B cell (primary cell): ENCODE data around the gene TCF7L2. TPM values are rescaled to one million over a fixed set of nuclear protein-coding genes. Genes with fewer than 3 reads are reported as not detected.

Experiments
- ATAC-seq: fragments of 200-7000 bp; cut with Tn5 transposase; one replicate; pipeline ENCODE4 v1.10.0; 2021; ENCODE audit warnings: low read depth, mild to moderate bottlenecking, moderate number of reproducible peaks, moderate library complexity
- CTCF ChIA-PET: fragments of 350-600 bp; sonication (Branson Sonifier 250); formaldehyde crosslinking; loops from one replicate; lab custom pipeline; 2021; ENCODE audit warnings: antibody characterized with exemption, inconsistent platforms; lab: Charles Lee
- POLR2A ChIA-PET: fragments of 350-600 bp; sonication (Branson Sonifier 250); formaldehyde crosslinking; loops from one replicate; lab custom pipeline; 2021; ENCODE audit warnings: antibody characterized with exemption; lab: Charles Lee
- DNase-seq: peaks from one replicate; pipeline ENCODE4 v3.0.0; 2013
- H2AFZ ChIP-seq: 2 replicates; pipeline ENCODE4 v1.6.1; 2012; ENCODE audit warnings: mild to moderate bottlenecking, low read depth, low read length; ENCODE audit not compliant: insufficient read depth, poor library complexity, severe bottlenecking
- H3K27ac ChIP-seq, 2 donors: 1 replicate in 1 of 2; 2 replicates in 1 of 2; pipeline ENCODE4 v1.5.1; 2012 to 2013; ENCODE audit warnings: low read length in 2 of 2, mild to moderate bottlenecking in 2 of 2, moderate library complexity in 1 of 2
- H3K27me3 ChIP-seq, 4 experiments: fragments of 200-600 bp in 1 of 4; sonication (generic) in 1 of 4; replicated peaks in 1 of 4; 1 replicate in 2 of 4; 2 replicates in 2 of 4; pipeline versions ENCODE4 v1.6.1 to v1.7.0; 2013 to 2016; ENCODE audit warnings: low read length in 3 of 4, mild to moderate bottlenecking in 2 of 4, mixed read lengths in 1 of 4, moderate library complexity in 1 of 4; ENCODE audit not compliant: insufficient read depth in 4 of 4, control insufficient read depth in 3 of 4; ENCODE audit errors: control extremely low read depth in 1 of 4
- H3K36me3 ChIP-seq, 2 experiments: replicated peaks in 1 of 2; 1 replicate in 1 of 2; 2 replicates in 1 of 2; pipeline versions ENCODE4 v1.6.1 to v1.7.1; 2013; ENCODE audit warnings: low read length in 1 of 2; ENCODE audit not compliant: insufficient read depth in 2 of 2, control insufficient read depth in 1 of 2; ENCODE audit errors: control extremely low read depth in 1 of 2, extremely low read depth in 1 of 2
- H3K4me1 ChIP-seq, 2 donors: fragments of 200-600 bp in 1 of 2; sonication (generic) in 1 of 2; 1 replicate in 1 of 2; 2 replicates in 1 of 2; pipeline versions ENCODE4 v1.5.1 to v1.6.1; 2013 to 2017; ENCODE audit warnings: low read length in 2 of 2; ENCODE audit not compliant: control insufficient read depth in 2 of 2, insufficient read depth in 2 of 2
- H3K4me2 ChIP-seq: replicated peaks from 2 replicates; pipeline ENCODE3; 2012; ENCODE audit warnings: mild to moderate bottlenecking, low read depth, low read length; ENCODE audit not compliant: poor library complexity, severe bottlenecking
- H3K4me3 ChIP-seq, 5 experiments: fragments of 200-600 bp in 1 of 5; sonication (generic) in 1 of 5; 1 replicate in 3 of 5; 2 replicates in 2 of 5; pipeline versions ENCODE4 v1.5.1 to v1.7.0; 2011 to 2016; ENCODE audit warnings: low read length in 4 of 5, mild to moderate bottlenecking in 4 of 5, low read depth in 2 of 5, control low read depth in 1 of 5, moderate library complexity in 1 of 5; ENCODE audit not compliant: insufficient read depth in 1 of 5; ENCODE audit errors: control extremely low read depth in 1 of 5, extremely low read depth in 1 of 5
- H3K79me2 ChIP-seq: fragments of 200-600 bp; sonication (generic); one replicate; pipeline ENCODE4 v1.6.0; 2016; ENCODE audit warnings: low read length; ENCODE audit not compliant: control insufficient read depth, insufficient read depth
- H3K9ac ChIP-seq: fragments of 200-600 bp; sonication (generic); 2 replicates; pipeline ENCODE4 v1.6.1; 2017; ENCODE audit warnings: mild to moderate bottlenecking, low read length, moderate library complexity
- H3K9me3 ChIP-seq, 3 donors: one replicate each; pipeline versions ENCODE4 v1.6.1 to v1.7.1; 2013; ENCODE audit warnings: low read length in 2 of 3; ENCODE audit not compliant: control insufficient read depth in 2 of 3, insufficient read depth in 1 of 3; ENCODE audit errors: control extremely low read depth in 1 of 3
- H4K20me1 ChIP-seq: 2 replicates; pipeline ENCODE4 v1.6.0; 2012; ENCODE audit warnings: mild to moderate bottlenecking, low read length; ENCODE audit not compliant: insufficient read depth, control insufficient read depth, poor library complexity, severe bottlenecking
- H3K27ac Mint-ChIP-seq: one replicate; pipeline ENCODE4 v1.8.0; 2021; ENCODE audit warnings: mixed read lengths
- H3K27me3 Mint-ChIP-seq: one replicate; pipeline ENCODE4 v1.8.0; 2021; ENCODE audit warnings: mixed read lengths
- H3K4me1 Mint-ChIP-seq: one replicate; pipeline ENCODE4 v1.8.0; 2021; ENCODE audit warnings: mixed read lengths
- H3K4me3 Mint-ChIP-seq: one replicate; pipeline ENCODE4 v1.8.0; 2021; ENCODE audit warnings: mixed read lengths
- H3K9me3 Mint-ChIP-seq: one replicate; pipeline ENCODE4 v1.8.0; 2022; ENCODE audit warnings: mixed read lengths; ENCODE audit not compliant: insufficient read depth
- EZH2 ChIP-seq: IDR thresholded peaks from 2 replicates; pipeline ENCODE4 v1.6.1; 2012; ENCODE audit warnings: borderline replicate concordance, low read depth, mild to moderate bottlenecking, moderate library complexity, low read length; ENCODE audit not compliant: insufficient read depth, poor library complexity, severe bottlenecking
- WGBS: methylation state at CpG from one replicate; pipeline ENCODE4 v1.1.5; 2013; ENCODE audit warnings: missing lambda C conversion rate; ENCODE audit not compliant: insufficient coverage; 5-methylcytosine and 5-hydroxymethylcytosine counted together
- intact Hi-C: fragments of 100-400 bp; cut with micrococcal nuclease; formaldehyde crosslinking; loops from one replicate; pipeline ENCODE4 v1.10.0; 2022
- polyA plus RNA-seq: library from polyadenylated mRNA; depleted of rRNA; stranded (reverse); fragments of >200 nt; gene quantifications from 2 replicates; pipeline ENCODE4 v1.2.3, GENCODE V29; 2012
- total RNA-seq, 2 donors: library from RNA; stranded (reverse); fragments of 120-200 nt in 1 of 2; gene quantifications; 1 replicate in 1 of 2; 2 replicates in 1 of 2; pipeline versions ENCODE4 v1.2.3 to v1.2.4, GENCODE V29; 2013 to 2022
- TF ChIP-seq, protein P1 (sequence below): fragments of 200-600 bp; IDR thresholded peaks from one replicate; pipeline ENCODE4 v1.8.0; 2022; ENCODE audit warnings: antibody characterized with exemption, mild to moderate bottlenecking

The TCF7L2 gene
- total and polyA plus RNA-seq, 2 donors (not counting 1 experiment from before 2014, with no cell fraction given), result 0.48 to 1.1 TPM

DNA sequence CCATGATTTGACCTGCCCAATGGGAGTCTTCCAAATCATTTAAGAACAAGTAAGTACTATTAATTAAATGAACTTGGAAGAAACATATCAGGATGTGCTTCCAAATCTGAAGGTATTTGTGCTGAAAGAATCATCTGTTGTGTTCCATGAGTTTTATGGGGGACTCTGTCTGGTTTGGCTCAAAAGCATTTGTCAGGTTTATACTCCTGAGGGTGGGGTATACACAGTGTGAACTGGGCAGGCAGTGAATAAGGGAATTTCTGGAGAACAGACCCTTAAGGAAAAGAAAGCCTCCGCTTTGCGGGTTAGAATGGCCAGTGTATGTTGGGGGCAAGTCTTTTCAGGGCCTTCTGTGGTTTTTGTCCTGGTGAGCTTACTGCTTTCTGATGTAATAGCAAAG, 29.9 kb downstream of the TCF7L2 start:
- no peak overlapping the region for H3K4me3 ChIP-seq
- Mint-ChIP-seq H3K27ac (no peak overlapping the region), H3K9me3 (no peaks in the 10 kb centered on the region), H3K4me1 (peaks cover 14% of the 10 kb centered on the region), H3K27me3 (peaks cover 57% of the 10 kb centered on the region), H3K4me3 (no peak overlapping the region)
- ChIA-PET CTCF (no interaction called here), POLR2A (no interaction called here)
- H3K9ac ChIP-seq, result no peak overlapping the region
- H3K9me3 ChIP-seq, result no peaks in the 10 kb centered on the region
- H2AFZ ChIP-seq, result no peak overlapping the region
- H3K36me3 ChIP-seq, result no peaks in the 10 kb centered on the region
- no peak for TF ChIP-seq EZH2
- TF ChIP-seq, protein P1, sequence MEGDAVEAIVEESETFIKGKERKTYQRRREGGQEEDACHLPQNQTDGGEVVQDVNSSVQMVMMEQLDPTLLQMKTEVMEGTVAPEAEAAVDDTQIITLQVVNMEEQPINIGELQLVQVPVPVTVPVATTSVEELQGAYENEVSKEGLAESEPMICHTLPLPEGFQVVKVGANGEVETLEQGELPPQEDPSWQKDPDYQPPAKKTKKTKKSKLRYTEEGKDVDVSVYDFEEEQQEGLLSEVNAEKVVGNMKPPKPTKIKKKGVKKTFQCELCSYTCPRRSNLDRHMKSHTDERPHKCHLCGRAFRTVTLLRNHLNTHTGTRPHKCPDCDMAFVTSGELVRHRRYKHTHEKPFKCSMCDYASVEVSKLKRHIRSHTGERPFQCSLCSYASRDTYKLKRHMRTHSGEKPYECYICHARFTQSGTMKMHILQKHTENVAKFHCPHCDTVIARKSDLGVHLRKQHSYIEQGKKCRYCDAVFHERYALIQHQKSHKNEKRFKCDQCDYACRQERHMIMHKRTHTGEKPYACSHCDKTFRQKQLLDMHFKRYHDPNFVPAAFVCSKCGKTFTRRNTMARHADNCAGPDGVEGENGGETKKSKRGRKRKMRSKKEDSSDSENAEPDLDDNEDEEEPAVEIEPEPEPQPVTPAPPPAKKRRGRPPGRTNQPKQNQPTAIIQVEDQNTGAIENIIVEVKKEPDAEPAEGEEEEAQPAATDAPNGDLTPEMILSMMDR, result no peak
- peaks cover 2 to 58% (median 46%) of the 10 kb centered on the region in 4 experiments for H3K27me3 ChIP-seq
- WGBS, result 100% methylated on average over 2 of the region's 2 CpGs
- ATAC-seq (no peak), DNase-seq (no peak)
- H3K4me2 ChIP-seq, result no peak overlapping the region
- H4K20me1 ChIP-seq, result no peaks in the 10 kb centered on the region
- no peak overlapping the region for H3K27ac ChIP-seq
- no peaks in the 10 kb centered on the region for H3K79me2 ChIP-seq
- peaks cover 12 to 17% of the 10 kb centered on the region in 2 donors for H3K4me1 ChIP-seq
- intact Hi-C loops, result no loop called here

DNA sequence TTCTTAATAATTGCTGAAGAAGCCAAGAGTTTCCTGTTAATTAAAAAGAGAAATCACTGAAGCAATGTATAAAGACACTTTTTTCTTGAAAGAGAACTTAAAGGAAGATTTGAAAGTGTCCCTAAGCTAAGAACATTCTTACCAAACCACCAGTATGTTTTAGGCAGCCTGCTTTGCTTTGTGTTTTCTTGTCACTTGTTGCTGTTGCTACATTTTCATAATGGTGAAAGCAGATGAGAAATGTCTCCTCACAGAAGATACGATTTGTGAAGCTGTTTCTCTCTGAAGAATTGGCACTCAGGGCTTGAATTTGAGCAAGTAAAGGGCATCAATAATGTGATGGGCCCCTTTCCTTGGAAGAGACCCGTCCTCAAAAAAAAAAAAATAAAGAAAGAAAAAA, 30.9 kb downstream of the TCF7L2 start:
- H3K4me2 ChIP-seq, result peak overlapping the region; percentile 34
- DNase-seq (no peak), ATAC-seq (no peak)
- H3K4me1 ChIP-seq, result peaks cover 13 to 20% of the 10 kb centered on the region in 2 donors
- no peak for TF ChIP-seq EZH2
- TF ChIP-seq, protein P1, result no peak
- no peaks in the 10 kb centered on the region for H3K9me3 ChIP-seq
- no peaks in the 10 kb centered on the region for H3K79me2 ChIP-seq
- H3K4me3 ChIP-seq, result no peak overlapping the region
- no peak overlapping the region for H2AFZ ChIP-seq
- no CpG with 5 or more reads among the region's 2 CpGs for WGBS
- Mint-ChIP-seq H3K9me3 (no peaks in the 10 kb centered on the region), H3K27me3 (peaks cover 59% of the 10 kb centered on the region), H3K4me1 (peaks cover 14% of the 10 kb centered on the region), H3K4me3 (no peak overlapping the region), H3K27ac (no peak overlapping the region)
- no peak overlapping the region for H3K27ac ChIP-seq
- no peak overlapping the region for H3K9ac ChIP-seq
- CTCF ChIA-PET, result interaction anchor here (0.7 kb wide), 1 partner anchor 81 kb away, joined by 4 read pairs; no protein-coding TSS in a partner anchor
- intact Hi-C loops, result no loop called here
- H3K36me3 ChIP-seq, result no peaks in the 10 kb centered on the region
- POLR2A ChIA-PET, result no interaction called here
- H4K20me1 ChIP-seq, result no peaks in the 10 kb centered on the region
- H3K27me3 ChIP-seq, result peaks cover 2 to 61% (median 50%) of the 10 kb centered on the region in 4 experiments
